Measurements from ENCODE around the gene ENPP3.

ENPP3 gene

DNA sequence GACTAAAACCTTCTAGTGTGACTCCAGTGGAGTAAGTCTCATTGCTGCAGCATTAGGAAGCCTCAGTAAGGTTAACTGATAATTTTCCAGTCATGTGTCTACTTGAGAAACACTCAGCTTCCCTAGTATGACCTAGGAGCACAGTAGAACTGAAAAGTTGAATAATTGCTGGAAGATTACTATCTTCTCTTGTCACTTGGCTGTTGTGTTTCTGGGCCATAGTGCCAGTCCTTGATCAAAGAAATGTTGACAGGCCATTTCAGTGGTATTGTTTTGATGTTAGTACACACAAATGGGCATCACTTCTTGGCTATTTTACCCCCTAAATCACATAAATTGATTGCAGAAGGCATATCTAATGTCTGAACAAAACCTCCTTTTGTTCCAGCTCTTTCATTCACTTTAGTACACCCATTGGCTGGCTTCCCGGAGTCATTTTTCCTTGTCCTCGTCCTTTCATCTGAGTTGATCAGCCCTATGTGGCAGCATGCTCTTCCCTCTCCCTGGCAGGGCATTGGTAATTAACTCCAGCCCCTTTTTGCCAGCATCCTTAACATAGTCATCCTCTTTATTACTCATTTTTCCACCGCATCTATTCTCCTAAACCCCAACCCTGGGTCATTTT, 6.0 kb downstream of the ENPP3 start:
- no peak for DNase-seq

- DNase-seq: no peak
These were observed 6.9 kb downstream of the ENPP3 start for GRCh38 chr6:131643855-131644460.

GRCh38 chr6:131644921-131645320, 7.8 kb downstream of the ENPP3 start:
- DNase-seq: no peak

GRCh38 chr6:131645846-131646245, 8.7 kb downstream of the ENPP3 start:
- DNase-seq: no peak

GRCh38 chr6:131646249-131646670, 9.2 kb downstream of the ENPP3 start:
- no peak for DNase-seq

GRCh38 chr6:131651782-131652181, 14.7 kb downstream of the ENPP3 start:
- no peak for DNase-seq

- DNase-seq: no peak
These were observed 15.4 kb downstream of the ENPP3 start for GRCh38 chr6:131652472-131652871.

GRCh38 chr6:131654326-131654725, 17.2 kb downstream of the ENPP3 start:
- DNase-seq: no peak

GRCh38 chr6:131655387-131655786, 18.3 kb downstream of the ENPP3 start:
- no peak for DNase-seq

DNA sequence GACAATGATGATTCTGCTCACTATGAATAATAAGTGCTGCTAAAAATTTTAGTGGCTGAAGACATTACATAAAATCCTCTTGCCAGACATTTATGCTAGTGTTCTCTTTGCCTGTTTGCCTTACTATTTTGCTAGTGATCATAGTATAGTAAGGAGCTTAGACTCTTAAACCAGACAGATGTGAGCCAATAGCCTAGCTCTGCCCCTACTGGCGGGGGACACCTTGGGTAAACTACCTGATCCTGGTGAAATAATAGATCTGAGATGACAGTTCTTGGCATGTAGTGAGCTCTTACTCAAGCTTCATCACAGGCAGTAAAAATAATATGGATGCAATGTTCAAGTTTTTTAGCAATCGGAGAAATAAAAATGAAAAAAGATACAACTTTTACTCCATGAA, 18.8 kb downstream of the ENPP3 start:
- no peak for DNase-seq

DNA sequence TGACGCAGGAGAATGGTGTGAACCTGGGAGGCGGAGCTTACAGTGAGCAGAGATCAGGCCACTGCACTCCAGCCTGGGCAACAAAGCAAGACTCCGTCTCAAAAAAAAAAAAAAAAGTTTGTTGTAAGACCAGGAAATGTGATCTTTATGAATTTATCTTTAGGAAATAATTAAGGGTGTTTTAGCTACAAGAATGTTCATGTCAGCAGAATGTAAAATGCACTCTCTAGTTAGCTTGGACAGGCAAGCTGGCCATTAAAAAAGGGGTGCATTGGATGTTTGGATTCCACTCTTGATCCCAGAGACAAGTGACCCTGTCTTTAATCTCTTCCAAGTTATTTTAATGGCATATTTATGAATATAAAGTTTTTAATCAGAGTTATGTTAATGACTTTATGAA, 19.6 kb downstream of the ENPP3 start:
- DNase-seq: no peak

- no peak for DNase-seq
These were observed 20.1 kb downstream of the ENPP3 start for GRCh38 chr6:131657222-131657621.

DNA sequence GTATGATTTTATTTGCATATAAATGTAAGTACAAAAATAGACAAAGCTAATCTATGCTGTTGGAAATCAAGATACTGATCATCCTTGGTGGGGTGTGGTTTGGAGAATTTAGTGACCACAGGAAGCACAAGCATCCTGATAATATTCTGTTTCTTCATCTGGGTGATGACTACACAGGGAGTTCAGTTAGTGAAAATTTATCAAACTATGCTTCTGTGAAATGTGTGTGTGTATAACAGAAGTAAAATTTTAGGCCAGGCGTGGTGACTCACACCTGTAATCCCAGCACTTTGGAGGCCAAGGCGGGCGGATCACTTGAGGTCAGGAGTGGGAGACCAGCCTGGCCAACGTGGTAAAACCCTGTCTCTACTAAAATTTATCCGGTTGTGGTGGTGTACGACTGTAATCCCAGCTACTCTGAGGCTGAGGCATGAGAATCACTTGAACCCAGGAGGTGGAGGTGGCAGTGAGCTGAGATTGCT, 20.6 kb downstream of the ENPP3 start:
- no peak for DNase-seq

DNA sequence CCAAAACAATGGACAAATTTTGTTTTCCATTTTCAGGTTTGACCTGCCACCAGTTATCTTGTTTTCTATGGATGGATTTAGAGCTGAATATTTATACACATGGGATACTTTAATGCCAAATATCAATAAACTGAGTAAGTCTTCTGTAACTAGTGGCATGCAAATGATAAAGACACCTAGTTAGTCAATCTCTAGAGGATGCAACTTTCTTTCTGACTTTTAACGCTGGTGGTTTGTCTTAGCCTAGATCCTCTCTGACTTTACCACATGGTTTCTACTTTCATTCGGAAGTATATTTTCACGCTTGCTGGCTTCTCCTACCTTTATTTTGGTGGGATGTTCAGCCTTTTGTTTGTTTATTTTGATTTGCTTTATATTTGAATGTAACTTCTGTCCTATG, 21.2 kb downstream of the ENPP3 start:
- DNase-seq: no peak

GRCh38 chr6:131660195-131660594, 23.1 kb downstream of the ENPP3 start:
- no peak for DNase-seq

GRCh38 chr6:131663578-131664165, 26.6 kb downstream of the ENPP3 start:
- no peak for DNase-seq

GRCh38 chr6:131669891-131670290, 32.8 kb downstream of the ENPP3 start:
- no peak for DNase-seq

GRCh38 chr6:131673184-131673583, 36.1 kb downstream of the ENPP3 start:
- DNase-seq: no peak

GRCh38 chr6:131678442-131678841, 41.3 kb downstream of the ENPP3 start:
- no peak for DNase-seq

DNA sequence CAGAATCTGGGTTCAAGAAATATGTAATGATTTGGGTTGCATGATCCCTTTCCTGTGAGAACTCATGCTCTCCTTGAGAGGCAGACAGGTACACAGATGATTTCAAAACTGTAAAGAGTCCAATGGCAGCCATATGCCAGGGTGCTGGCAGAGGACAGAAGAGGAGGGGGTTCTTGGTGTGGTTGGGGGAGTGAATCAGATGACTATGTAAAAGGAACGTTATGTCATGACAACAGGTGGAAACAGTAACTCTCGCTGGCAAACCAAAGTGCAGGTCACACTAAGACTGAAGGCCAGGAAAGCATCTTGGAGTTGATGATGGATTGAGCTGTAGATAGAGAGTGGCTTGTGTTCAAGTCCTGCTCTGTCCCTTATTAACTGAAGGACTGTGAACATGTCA, 43.8 kb downstream of the ENPP3 start:
- DNase-seq: no peak

DNA sequence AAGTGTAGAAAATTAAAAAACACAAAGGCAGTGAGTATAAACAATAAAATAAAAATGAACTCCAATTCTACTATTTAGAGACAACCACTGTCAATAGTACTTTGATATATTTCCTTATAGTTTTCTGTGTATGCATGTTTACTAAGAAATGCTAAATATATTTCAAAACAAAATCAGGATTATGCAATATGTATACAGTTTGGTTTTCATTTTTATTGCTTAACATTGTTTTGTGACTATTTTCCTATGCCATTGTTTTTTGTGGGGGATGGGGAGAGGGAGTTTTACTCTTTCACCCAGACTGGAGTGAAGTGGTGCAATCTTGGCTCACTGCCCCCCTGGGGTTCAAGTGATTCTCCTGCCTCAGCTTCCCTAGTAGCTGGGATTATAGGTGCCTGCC, 44.5 kb downstream of the ENPP3 start:
- no peak for DNase-seq

- no peak for DNase-seq
These were observed 45.3 kb downstream of the ENPP3 start for GRCh38 chr6:131682442-131682841.

DNA sequence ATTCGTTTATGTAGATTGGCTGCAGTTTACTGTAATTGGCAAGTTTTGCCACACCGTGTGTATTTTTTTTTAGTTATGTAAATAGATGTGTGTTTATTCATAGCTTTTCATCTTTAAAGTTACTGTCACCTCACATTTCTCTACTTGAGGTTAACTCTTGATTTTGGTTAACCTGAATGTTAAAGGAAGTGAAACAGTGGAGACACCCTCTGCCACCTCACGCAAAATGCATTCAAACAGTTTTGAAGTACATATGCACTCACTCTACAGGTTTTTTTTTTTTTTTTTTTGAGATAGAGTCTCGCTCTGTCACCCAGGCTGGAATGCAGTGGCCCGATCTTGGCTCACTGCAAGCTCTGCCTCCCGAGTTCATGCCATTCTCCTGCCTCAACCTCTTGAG, 46.4 kb downstream of the ENPP3 start:
- no peak for DNase-seq

- DNase-seq: no peak
These were observed 48.2 kb downstream of the ENPP3 start for GRCh38 chr6:131685266-131685780.
